GM12878 (cell line): Measurements from ENCODE around the gene OAF. TPM values are rescaled to one million over a fixed set of nuclear protein-coding genes. Genes with fewer than 3 reads are reported as not detected.

Source experiments
- ATAC-seq: fragments of 200-7000 bp; cut with Tn5 transposase; 3 replicates; pipeline ENCODE4 v1.9.1; 2020; ENCODE audit warnings: mild to moderate bottlenecking, moderate library complexity
- BruUV-seq: library from RNA; stranded (reverse); fragments of 400-500 nt; replicated peaks from 2 replicates; lab custom pipeline; 2021; lab: Mats Ljungman, UMichigan
- CTCF ChIA-PET: fragments of 300-600 bp; sonication (Branson Sonifier 250); formaldehyde crosslinking; extraction: SDS; loops from one replicate; lab custom pipeline; 2021; ENCODE audit warnings: inconsistent platforms; lab: Yijun Ruan, JAX
- POLR2A ChIA-PET: fragments of 350-600 bp; formaldehyde crosslinking; extraction: SDS; loops from one replicate; lab custom pipeline; 2021; ENCODE audit warnings: inconsistent platforms; lab: Charles Lee
- RAD21 ChIA-PET: fragments of 300-600 bp; sonication (Branson Sonifier 250); formaldehyde crosslinking; loops from one replicate; lab custom pipeline; 2023; ENCODE audit warnings: antibody characterized with exemption; ENCODE audit not compliant: unreplicated experiment; lab: Charles Lee
- SMC1A ChIA-PET: fragments of 300-600 bp; sonication (Branson Sonifier 250); formaldehyde crosslinking; loops from one replicate; lab custom pipeline; 2023; ENCODE audit not compliant: unreplicated experiment, uncharacterized antibody; lab: Charles Lee
- DNase-seq: peaks from one replicate; pipeline ENCODE4 v3.0.0-alpha.2; 2011; ENCODE audit warnings: low read depth, low spot score
- FAIRE-seq: peaks from 3 replicates; lab custom pipeline; 2011; peaks lifted over from hg19 to GRCh38; lab: Jason Lieb, UNC
- H2AFZ ChIP-seq: 2 replicates; pipeline ENCODE4 v1.6.0; 2011; ENCODE audit warnings: low read depth, low read length, control low read depth; ENCODE audit not compliant: control insufficient read depth
- H3K27ac ChIP-seq: 2 replicates; pipeline ENCODE4 v1.5.1; 2011; ENCODE audit warnings: control low read depth; ENCODE audit not compliant: control insufficient read depth, insufficient read depth
- H3K27me3 ChIP-seq, 2 experiments: replicated peaks in 1 of 2; 2 replicates each; pipeline versions ENCODE4 v1.6.0 to v1.6.1; 2011; ENCODE audit warnings: low read length in 1 of 2; ENCODE audit not compliant: control insufficient read depth in 2 of 2, insufficient read depth in 2 of 2
- H3K36me3 ChIP-seq, 2 experiments: 2 replicates each; pipeline ENCODE4 v1.5.1; 2011; ENCODE audit warnings: low read length in 1 of 2; ENCODE audit not compliant: control insufficient read depth in 2 of 2, insufficient read depth in 2 of 2
- H3K4me1 ChIP-seq: 2 replicates; pipeline ENCODE4 v1.6.1; 2011; ENCODE audit warnings: mild to moderate bottlenecking, low read length, moderate library complexity, mixed read lengths; ENCODE audit not compliant: control insufficient read depth, insufficient read depth
- H3K4me2 ChIP-seq: 2 replicates; pipeline ENCODE4 v1.6.0; 2011; ENCODE audit warnings: control low read depth; ENCODE audit not compliant: control insufficient read depth, insufficient read depth
- H3K4me3 ChIP-seq: fragments of 200-600 bp; sonication (generic); 2 replicates; pipeline ENCODE4 v1.5.1; 2016
- H3K79me2 ChIP-seq: 2 replicates; pipeline ENCODE4 v1.6.0; 2011; ENCODE audit warnings: low read length; ENCODE audit not compliant: control insufficient read depth, insufficient read depth
- H3K9ac ChIP-seq: 2 replicates; pipeline ENCODE4 v1.8.0; 2011; ENCODE audit warnings: low read length, control low read depth, mixed read lengths; ENCODE audit not compliant: control insufficient read depth, insufficient read depth
- H3K9me3 ChIP-seq: replicated peaks from 3 replicates; pipeline ENCODE4 v1.5.1; 2011; ENCODE audit warnings: mild to moderate bottlenecking, low read length; ENCODE audit not compliant: control insufficient read depth, insufficient read depth
- H4K20me1 ChIP-seq: 2 replicates; pipeline ENCODE4 v1.6.0; 2011; ENCODE audit not compliant: control insufficient read depth, insufficient read depth
- BACH1 ChIP-seq: fragments of 450-650 bp; IDR thresholded peaks from 2 replicates; pipeline ENCODE4 v1.6.1; 2017; ENCODE audit warnings: mild to moderate bottlenecking, borderline replicate concordance
- CBFB ChIP-seq: IDR thresholded peaks from 2 replicates; pipeline ENCODE4 v1.6.1; 2016; ENCODE audit warnings: antibody characterized with exemption, low read depth
- CREM ChIP-seq: IDR thresholded peaks from 2 replicates; pipeline ENCODE4 v1.6.1; 2014; ENCODE audit warnings: antibody characterized with exemption, low read depth
- CUX1 ChIP-seq: IDR thresholded peaks from 2 replicates; pipeline ENCODE4 v1.6.1; 2012; ENCODE audit warnings: improper control_type of control experiment, low read depth, low read length; ENCODE audit not compliant: insufficient replicate concordance
- MEF2B ChIP-seq: fragments of 450-650 bp; IDR thresholded peaks from 2 replicates; pipeline ENCODE4 v1.6.1; 2018; ENCODE audit warnings: mild to moderate bottlenecking, moderate library complexity; ENCODE audit not compliant: partially characterized antibody, poor library complexity, severe bottlenecking
- MYB ChIP-seq: fragments of 150-350 bp; IDR thresholded peaks from 2 replicates; pipeline ENCODE4 v1.6.1; 2014; ENCODE audit warnings: mild to moderate bottlenecking, low read depth, low read length, borderline replicate concordance
- RAD21 ChIP-seq: IDR thresholded peaks from 2 replicates; pipeline ENCODE4 v1.6.1; 2011; ENCODE audit warnings: mild to moderate bottlenecking, low read depth, low read length, moderate library complexity; ENCODE audit not compliant: insufficient read depth
- RELA ChIP-seq: fragments of 450-650 bp; IDR thresholded peaks from 2 replicates; pipeline ENCODE4 v1.8.0; 2014; ENCODE audit warnings: borderline replicate concordance; ENCODE audit not compliant: partially characterized antibody
- SREBF2 ChIP-seq: IDR thresholded peaks from 2 replicates; pipeline ENCODE4 v1.6.1; 2012; ENCODE audit warnings: mild to moderate bottlenecking, low read length
- WGBS: methylation state at CpG from one replicate; pipeline ENCODE4 v1.1.6; 2016; ENCODE audit warnings: low lambda C conversion rate; ENCODE audit not compliant: insufficient replicate concordance, insufficient coverage; ENCODE audit errors: missing lambda C conversion rate; 5-methylcytosine and 5-hydroxymethylcytosine counted together
- in situ Hi-C: fragments of 300-500 bp; cut with MboI; formaldehyde crosslinking; loops from 9 replicates; pipeline ENCODE4 v1.14.3; 2018; ENCODE audit warnings: mixed read lengths
- intact Hi-C: fragments of 100-400 bp; cut with micrococcal nuclease; formaldehyde crosslinking; loops from one replicate; pipeline ENCODE4 v1.14.2; 2022; ENCODE audit not compliant: unreplicated experiment
- polyA plus RNA-seq, 11 experiments: library from polyadenylated mRNA; depleted of rRNA in 4 of 11; unstranded in 6 of 11; stranded (reverse) in 5 of 11; fragments of >200 nt; fragmentation: Nextera tagmentation in 4 of 11; fragmentation: Illumina TruSeq in 1 of 11; extraction: Ambion mirVana in 4 of 11; extraction: Trizol in 1 of 11; gene quantifications; 1 replicate in 1 of 11; 2 replicates in 10 of 11; pipeline versions ENCODE4 v1.2.1 to v1.2.3, GENCODE V29; 2011 to 2016; ENCODE audit warnings: inconsistent platforms in 2 of 11, missing spikeins in 2 of 11, low read depth in 1 of 11
- total RNA-seq, 4 experiments: library from RNA; depleted of rRNA in 3 of 4; stranded (reverse); fragments of >200 nt in 3 of 4; fragmentation: Illumina TruSeq in 1 of 4; extraction: Trizol in 1 of 4; gene quantifications; 2 replicates each; pipeline versions ENCODE4 v1.2.1 to v1.2.3, GENCODE V29; 2013 to 2021

Gene OAF
- total and polyA plus RNA-seq, 10 of the 15 experiments (the other 5 are each of a cell fraction or from before 2014, with no cell fraction given) = 0.10 to 4.7 (median 1.1) TPM

DNA sequence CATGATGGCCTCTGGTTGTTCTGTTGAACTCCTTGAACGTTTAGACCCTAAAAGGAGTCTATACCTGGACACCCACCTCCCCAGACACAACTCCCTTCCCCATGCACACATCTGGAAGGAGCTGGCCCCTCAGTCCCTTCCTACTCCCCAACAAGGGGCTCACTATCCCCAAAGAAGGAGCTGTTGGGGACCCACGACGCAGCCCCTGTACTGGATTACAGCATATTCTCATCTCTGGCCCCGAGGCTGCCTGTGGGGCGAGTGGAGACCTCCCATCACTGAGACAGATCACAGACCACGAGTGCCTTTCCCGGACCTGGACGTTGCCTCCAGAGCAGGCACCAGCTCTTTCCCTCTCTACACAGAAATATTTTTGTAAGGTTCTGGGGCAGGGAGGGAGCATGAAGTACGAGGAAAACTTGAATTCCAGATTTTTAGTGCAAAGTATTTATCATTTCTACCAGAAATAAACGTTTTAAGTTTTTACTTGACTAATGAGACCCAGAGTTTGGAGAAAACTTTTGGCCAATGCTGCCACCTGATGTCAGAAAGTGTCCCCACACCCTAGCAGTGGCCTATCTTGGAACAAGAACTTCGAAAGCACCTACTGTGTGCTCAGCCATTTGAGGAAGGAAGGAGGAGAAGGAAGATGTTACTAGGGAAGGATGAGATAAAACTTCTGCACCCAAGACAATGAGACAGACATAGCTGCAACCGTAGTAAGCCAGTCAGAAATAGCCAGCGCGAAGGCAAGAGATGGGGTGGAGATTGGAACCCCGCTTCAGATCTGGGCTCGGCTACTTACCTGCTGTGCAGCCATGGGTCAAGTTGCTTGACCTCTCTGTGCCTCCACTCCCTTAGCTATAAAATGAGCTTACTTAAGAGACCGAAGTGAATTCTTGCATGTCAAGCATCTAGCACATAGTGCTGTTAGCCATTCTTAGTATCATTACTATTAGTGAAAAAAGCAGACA, 18.9 kb downstream of the OAF start (continued):
- peak; percentile 71 for TF ChIP-seq RAD21

- DNase-seq = no peak
- ATAC-seq = no peak
- H3K4me3 ChIP-seq = no peak overlapping the region
- no peak overlapping the region for H3K27ac ChIP-seq
- in situ Hi-C loops = loop anchor here (5.0 kb wide), 1 partner anchor 72 kb away; no protein-coding TSS in a partner anchor
- no TSS peak for BruUV-seq
- no peaks in the 10 kb centered on the region for H4K20me1 ChIP-seq
- ChIA-PET RAD21 (interaction anchor here (1.2 to 13.5 kb wide), 2 partner anchors 55 to 70 kb away, joined by 3 to 348 read pairs; no protein-coding TSS in a partner anchor), SMC1A (interaction anchor here (0.9 to 11.4 kb wide), 4 partner anchors 38 to 69 kb away, joined by 3 to 372 read pairs (median 4); no protein-coding TSS in a partner anchor), CTCF (interaction anchor here (1.0 to 18.4 kb wide), 6 partner anchors 17 to 72 kb away, joined by 3 to 783 read pairs (median 13); no protein-coding TSS in a partner anchor), POLR2A (no interaction called here)
- intact Hi-C loops = loop anchor here (5.0 kb wide), 1 partner anchor 563 kb away; no protein-coding TSS in a partner anchor
- TF ChIP-seq CUX1 (no peak), RELA (no peak), MYB (no peak), SREBF2 (no peak), BACH1 (no peak), CBFB (no peak), MEF2B (no peak), CREM (no peak)
- no peaks in the 10 kb centered on the region for H3K36me3 ChIP-seq
- no peaks in the 10 kb centered on the region for H3K79me2 ChIP-seq
- WGBS = 22% methylated on average over 5 of the region's 5 CpGs
- peaks cover 5 to 8% of the 10 kb centered on the region in 2 experiments for H3K27me3 ChIP-seq
- H2AFZ ChIP-seq = no peak overlapping the region
- no peaks in the 10 kb centered on the region; the same call in 1 of the 2 replicates for H3K4me1 ChIP-seq
- H3K9me3 ChIP-seq = no peaks in the 10 kb centered on the region; the same call in 2 of the 3 replicates
- H3K4me2 ChIP-seq = no peak overlapping the region
- FAIRE-seq = no peak
- H3K9ac ChIP-seq = no peak overlapping the region
These were observed 19.7 kb downstream of the OAF start for GRCh38 chr11:120230433-120231071.
